Panc1 (cell line): Measurements from ENCODE around the gene OSGIN1.

Source experiments
- CTCF ChIP-seq: fragments of 450-650 bp; IDR thresholded peaks from 2 replicates; pipeline ENCODE4 v1.5.1; 2017; ENCODE audit warnings: mild to moderate bottlenecking
- TF ChIP-seq, protein P1 (sequence below), 2 experiments: IDR thresholded peaks; 2 replicates each; pipeline ENCODE4 v1.6.1; 2011 to 2012; ENCODE audit warnings: low read depth in 2 of 2, control low read depth in 1 of 2, low read length in 1 of 2, mild to moderate bottlenecking in 1 of 2, moderate library complexity in 1 of 2; ENCODE audit not compliant: insufficient read depth in 1 of 2

- TF ChIP-seq, protein P1, sequence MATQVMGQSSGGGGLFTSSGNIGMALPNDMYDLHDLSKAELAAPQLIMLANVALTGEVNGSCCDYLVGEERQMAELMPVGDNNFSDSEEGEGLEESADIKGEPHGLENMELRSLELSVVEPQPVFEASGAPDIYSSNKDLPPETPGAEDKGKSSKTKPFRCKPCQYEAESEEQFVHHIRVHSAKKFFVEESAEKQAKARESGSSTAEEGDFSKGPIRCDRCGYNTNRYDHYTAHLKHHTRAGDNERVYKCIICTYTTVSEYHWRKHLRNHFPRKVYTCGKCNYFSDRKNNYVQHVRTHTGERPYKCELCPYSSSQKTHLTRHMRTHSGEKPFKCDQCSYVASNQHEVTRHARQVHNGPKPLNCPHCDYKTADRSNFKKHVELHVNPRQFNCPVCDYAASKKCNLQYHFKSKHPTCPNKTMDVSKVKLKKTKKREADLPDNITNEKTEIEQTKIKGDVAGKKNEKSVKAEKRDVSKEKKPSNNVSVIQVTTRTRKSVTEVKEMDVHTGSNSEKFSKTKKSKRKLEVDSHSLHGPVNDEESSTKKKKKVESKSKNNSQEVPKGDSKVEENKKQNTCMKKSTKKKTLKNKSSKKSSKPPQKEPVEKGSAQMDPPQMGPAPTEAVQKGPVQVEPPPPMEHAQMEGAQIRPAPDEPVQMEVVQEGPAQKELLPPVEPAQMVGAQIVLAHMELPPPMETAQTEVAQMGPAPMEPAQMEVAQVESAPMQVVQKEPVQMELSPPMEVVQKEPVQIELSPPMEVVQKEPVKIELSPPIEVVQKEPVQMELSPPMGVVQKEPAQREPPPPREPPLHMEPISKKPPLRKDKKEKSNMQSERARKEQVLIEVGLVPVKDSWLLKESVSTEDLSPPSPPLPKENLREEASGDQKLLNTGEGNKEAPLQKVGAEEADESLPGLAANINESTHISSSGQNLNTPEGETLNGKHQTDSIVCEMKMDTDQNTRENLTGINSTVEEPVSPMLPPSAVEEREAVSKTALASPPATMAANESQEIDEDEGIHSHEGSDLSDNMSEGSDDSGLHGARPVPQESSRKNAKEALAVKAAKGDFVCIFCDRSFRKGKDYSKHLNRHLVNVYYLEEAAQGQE (IDR thresholded peaks at IDR 0.05; ENCODE audit: insufficient read depth in 1 of 2, low read depth in 2 of 2, low read length in 1 of 2), result no peak
- no peak for TF ChIP-seq CTCF
Observed at GRCh38 chr16:83942815-83943515, 10.1 kb upstream of the OSGIN1 start.
